Effector memory CD8-positive, alpha-beta T cell (primary cell): ENCODE data around the gene GVQW3.

ENCODE experiments used
- ATAC-seq: fragments of 150-1000 bp; cut with Tn5 transposase; replicated peaks from 2 replicates; pipeline ENCODE4 v1.10.0; 2021; ENCODE audit warnings: mild to moderate bottlenecking, moderate library complexity
- DNase-seq, 3 experiments: peaks; one replicate each; pipeline ENCODE4 v3.0.0; 2021
- H3K27ac Mint-ChIP-seq, 2 donors: one replicate each; pipeline ENCODE4 v1.8.0; 2022; ENCODE audit warnings: mild to moderate bottlenecking in 2 of 2, mixed read lengths in 2 of 2, moderate library complexity in 2 of 2
- H3K27me3 Mint-ChIP-seq, 2 donors: one replicate each; pipeline ENCODE4 v1.8.0; 2022; ENCODE audit warnings: mixed read lengths in 2 of 2
- H3K36me3 Mint-ChIP-seq: one replicate; pipeline ENCODE4 v1.8.0; 2022; ENCODE audit warnings: mild to moderate bottlenecking, moderate library complexity, mixed read lengths; ENCODE audit not compliant: insufficient read depth
- H3K4me1 Mint-ChIP-seq, 2 donors: one replicate each; pipeline ENCODE4 v1.8.0; 2022; ENCODE audit warnings: low read depth in 2 of 2, mixed read lengths in 2 of 2
- H3K4me3 Mint-ChIP-seq, 2 donors: one replicate each; pipeline ENCODE4 v1.8.0; 2022; ENCODE audit warnings: mild to moderate bottlenecking in 2 of 2, mixed read lengths in 2 of 2, moderate library complexity in 2 of 2
- H3K9me3 Mint-ChIP-seq, 2 donors: one replicate each; pipeline ENCODE4 v1.8.0; 2022; ENCODE audit warnings: mixed read lengths in 2 of 2

GVQW3 gene

GRCh38 chr11:76365038-76365679 is 16.0 kb upstream of the GVQW3 start:
- DNase-seq (no peak), ATAC-seq (no peak)
- Mint-ChIP-seq H3K36me3 (peaks cover 26% of the 10 kb centered on the region), H3K27ac (peak overlapping the region in 1 of 2 donors; percentile 91), H3K4me3 (no peak overlapping the region), H3K27me3 (no peaks in the 10 kb centered on the region), H3K4me1 (peaks cover 27 to 50% of the 10 kb centered on the region in 2 donors), H3K9me3 (no peaks in the 10 kb centered on the region)

DNA sequence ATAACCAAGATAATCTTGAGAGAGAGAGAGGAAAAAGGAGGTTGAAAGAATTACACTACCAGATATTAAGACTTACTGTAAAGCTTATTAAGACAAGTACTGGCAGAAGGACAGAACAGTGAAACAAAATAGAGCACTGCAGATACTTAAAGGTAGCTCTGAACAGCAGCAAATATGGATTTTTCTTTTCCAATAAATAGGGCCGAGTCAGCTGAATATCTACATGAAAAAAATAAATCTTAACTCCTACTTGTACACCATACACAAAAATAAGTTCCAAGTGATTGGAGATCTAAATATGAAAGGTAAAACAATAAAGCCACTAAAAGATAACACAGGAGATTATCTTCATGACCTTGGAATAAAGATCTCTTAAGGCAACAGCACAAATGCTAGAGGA is 12.6 kb upstream of the GVQW3 start:
- DNase-seq (no peak), ATAC-seq (no peak)
- H3K4me1 Mint-ChIP-seq: peaks cover 34 to 50% of the 10 kb centered on the region in 2 donors
- H3K27me3 Mint-ChIP-seq: no peaks in the 10 kb centered on the region
- no peak overlapping the region for H3K4me3 Mint-ChIP-seq
- H3K27ac Mint-ChIP-seq: peak overlapping the region in 1 of 2 donors; percentile 52
- no peaks in the 10 kb centered on the region for H3K9me3 Mint-ChIP-seq
- peaks cover 23% of the 10 kb centered on the region for H3K36me3 Mint-ChIP-seq

DNA sequence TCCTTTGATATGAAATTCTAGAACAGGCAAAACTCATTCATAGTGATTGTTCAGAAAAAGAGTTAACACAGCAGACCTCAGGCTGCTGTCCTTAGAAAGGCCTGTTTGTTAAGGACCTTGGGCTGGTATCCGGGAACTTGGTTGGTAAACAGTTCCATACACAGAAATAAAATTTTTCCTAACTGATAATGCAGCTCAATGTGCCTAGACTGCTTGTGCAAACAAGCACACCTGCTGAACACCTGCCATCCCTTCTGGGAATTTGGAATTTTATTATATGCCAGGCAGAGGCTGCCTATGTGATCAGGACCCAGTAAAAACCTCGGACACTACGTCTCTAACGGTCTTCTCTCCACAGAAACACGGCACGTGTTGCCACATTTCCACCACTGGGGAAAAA is 11.7 kb upstream of the GVQW3 start:
- H3K4me1 Mint-ChIP-seq: peaks cover 34 to 53% of the 10 kb centered on the region in 2 donors
- H3K4me3 Mint-ChIP-seq: no peak overlapping the region
- peak overlapping the region in 1 of 2 donors; percentile 52 for H3K27ac Mint-ChIP-seq
- DNase-seq (no peak), ATAC-seq (no peak)
- H3K27me3 Mint-ChIP-seq: no peaks in the 10 kb centered on the region
- H3K9me3 Mint-ChIP-seq: no peaks in the 10 kb centered on the region
- H3K36me3 Mint-ChIP-seq: peaks cover 20% of the 10 kb centered on the region

GRCh38 chr11:76371170-76371569 is 10.0 kb upstream of the GVQW3 start:
- peak overlapping the region in 1 of 2 donors; percentile 27 for H3K4me3 Mint-ChIP-seq
- no peaks in the 10 kb centered on the region for H3K27me3 Mint-ChIP-seq
- peak overlapping the region in 1 of 2 donors; percentile 16 for H3K27ac Mint-ChIP-seq
- no peak for DNase-seq
- no peak for ATAC-seq
- H3K9me3 Mint-ChIP-seq: no peaks in the 10 kb centered on the region
- H3K36me3 Mint-ChIP-seq: peaks cover 5% of the 10 kb centered on the region
- H3K4me1 Mint-ChIP-seq: peaks cover 31 to 56% of the 10 kb centered on the region in 2 donors

DNA sequence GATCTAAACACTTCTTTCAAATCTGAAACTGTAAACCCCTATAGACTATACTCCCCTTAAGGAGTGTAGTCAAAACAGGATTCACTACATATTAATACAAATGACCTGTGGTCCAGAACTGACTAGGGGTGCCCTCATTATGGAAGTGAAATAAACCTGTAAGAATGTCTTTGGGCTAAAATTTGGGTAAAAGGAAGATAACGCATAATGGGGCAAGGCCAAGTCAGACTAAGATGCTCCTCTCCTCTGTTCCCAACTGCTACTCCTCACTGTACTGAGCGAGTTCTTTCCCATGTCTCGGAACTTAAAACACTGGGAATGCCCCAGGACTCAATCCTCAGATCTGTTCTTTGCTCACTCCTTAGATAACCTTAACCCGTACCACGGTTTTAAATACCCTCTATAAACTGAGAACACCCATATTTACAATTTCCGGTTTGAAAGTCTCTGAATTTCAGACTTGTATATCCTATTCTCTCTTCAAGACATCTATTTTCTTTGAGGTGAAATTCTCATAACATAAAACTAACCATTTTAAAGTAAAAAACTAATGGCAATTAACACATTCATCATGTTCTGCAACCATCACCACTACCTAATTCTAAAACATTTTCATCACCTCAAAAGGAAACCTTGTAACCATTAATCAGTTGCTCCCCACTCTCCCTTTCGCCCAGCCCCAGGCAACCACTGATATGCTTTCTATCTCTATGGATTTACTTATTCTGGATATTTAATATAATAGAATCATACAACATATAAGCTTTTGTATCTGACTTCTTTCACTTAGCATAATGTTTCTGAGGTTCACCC is 4.2 kb upstream of the GVQW3 start:
- peaks cover 14% of the 10 kb centered on the region for H3K36me3 Mint-ChIP-seq
- no peaks in the 10 kb centered on the region for H3K27me3 Mint-ChIP-seq
- H3K9me3 Mint-ChIP-seq: no peaks in the 10 kb centered on the region
- H3K4me1 Mint-ChIP-seq: peaks cover 44 to 62% of the 10 kb centered on the region in 2 donors
- peak overlapping the region; percentile 55 to 66 for H3K27ac Mint-ChIP-seq
- ATAC-seq: no peak
- peak overlapping the region; percentile 26 to 70 for H3K4me3 Mint-ChIP-seq
- DNase-seq: no peak

DNA sequence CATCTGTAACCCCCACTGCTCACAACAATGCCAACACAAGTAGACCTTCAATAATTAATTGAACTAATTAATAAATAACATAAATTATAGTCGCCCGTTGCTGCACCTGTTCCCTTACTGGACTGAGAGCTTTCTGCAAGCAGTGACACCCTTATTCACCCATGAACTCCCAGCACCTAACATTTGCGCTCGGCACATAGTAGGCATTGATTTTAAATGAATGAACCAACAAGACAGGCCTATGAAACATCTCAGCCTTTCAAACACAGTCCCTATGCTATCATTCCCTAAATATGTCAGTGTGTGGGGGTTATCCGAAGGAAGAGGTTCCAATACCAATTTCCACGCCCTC is 1.3 kb upstream of the GVQW3 start:
- ATAC-seq (no peak), DNase-seq (no peak)
- peak overlapping the region; percentile 89 to 96 for H3K4me3 Mint-ChIP-seq
- H3K9me3 Mint-ChIP-seq: no peaks in the 10 kb centered on the region
- no peaks in the 10 kb centered on the region for H3K27me3 Mint-ChIP-seq
- peaks cover 14% of the 10 kb centered on the region for H3K36me3 Mint-ChIP-seq
- H3K27ac Mint-ChIP-seq: peak overlapping the region; percentile 89 to 95
- peaks cover 52 to 64% of the 10 kb centered on the region in 2 donors for H3K4me1 Mint-ChIP-seq

GRCh38 chr11:76380159-76380976 is 755 bp upstream of the GVQW3 start:
- peak; percentile 41 for ATAC-seq
- H3K27ac Mint-ChIP-seq: peak overlapping the region; percentile 89 to 95
- H3K9me3 Mint-ChIP-seq: no peaks in the 10 kb centered on the region

DNA sequence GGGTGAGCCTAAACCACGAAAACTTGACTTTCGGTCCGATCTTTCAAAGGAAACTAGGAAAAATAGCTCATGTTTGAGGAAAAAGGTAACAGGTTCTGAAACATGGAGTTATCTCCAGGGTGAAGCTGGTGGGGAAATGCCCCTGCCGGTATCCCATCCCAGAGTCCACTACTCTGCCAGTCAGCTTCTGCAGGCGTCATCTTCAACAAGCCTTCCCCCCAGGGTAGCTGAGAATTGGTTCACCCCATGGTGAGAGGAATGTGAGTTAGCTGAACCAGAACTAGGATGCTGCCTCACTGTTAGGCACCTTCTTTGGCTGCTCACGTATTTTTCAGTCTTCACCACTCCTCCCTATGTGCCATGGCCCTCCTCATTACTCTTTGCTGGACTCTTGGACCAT is 1.1 kb downstream of the GVQW3 start:
- H3K27me3 Mint-ChIP-seq: no peaks in the 10 kb centered on the region
- H3K4me1 Mint-ChIP-seq: peaks cover 45 to 49% of the 10 kb centered on the region in 2 donors
- no peaks in the 10 kb centered on the region for H3K9me3 Mint-ChIP-seq
- ATAC-seq (no peak), DNase-seq (no peak)
- peaks cover 14% of the 10 kb centered on the region for H3K36me3 Mint-ChIP-seq
- H3K27ac Mint-ChIP-seq: peak overlapping the region in 1 of 2 donors; percentile 72
- H3K4me3 Mint-ChIP-seq: peak overlapping the region; percentile 94 to 96

More at GRCh38 chr11:76380159-76380976, 755 bp upstream of the GVQW3 start:
- peaks cover 52 to 61% of the 10 kb centered on the region in 2 donors for H3K4me1 Mint-ChIP-seq
- peaks cover 14% of the 10 kb centered on the region for H3K36me3 Mint-ChIP-seq
- H3K4me3 Mint-ChIP-seq: peak overlapping the region; percentile 94 to 96
- DNase-seq: peak; percentile 46 to 60 (median 46)
- H3K27me3 Mint-ChIP-seq: no peaks in the 10 kb centered on the region

GRCh38 chr11:76385903-76386302 is 4.8 kb downstream of the GVQW3 start:
- DNase-seq: no peak
- H3K9me3 Mint-ChIP-seq: no peaks in the 10 kb centered on the region
- no peak for ATAC-seq
- H3K27me3 Mint-ChIP-seq: no peaks in the 10 kb centered on the region
- H3K27ac Mint-ChIP-seq: no peak overlapping the region
- no peak overlapping the region for H3K4me3 Mint-ChIP-seq
- peaks cover 6% of the 10 kb centered on the region for H3K36me3 Mint-ChIP-seq
- peaks cover 19 to 23% of the 10 kb centered on the region in 2 donors for H3K4me1 Mint-ChIP-seq

- DNase-seq (no peak), ATAC-seq (no peak)
- no peaks in the 10 kb centered on the region for H3K27me3 Mint-ChIP-seq
- peaks cover 0 to 7% of the 10 kb centered on the region in 2 donors for H3K4me1 Mint-ChIP-seq
- H3K36me3 Mint-ChIP-seq: no peaks in the 10 kb centered on the region
- no peak overlapping the region for H3K27ac Mint-ChIP-seq
- H3K4me3 Mint-ChIP-seq: no peak overlapping the region
- no peaks in the 10 kb centered on the region for H3K9me3 Mint-ChIP-seq
These were observed 7.3 kb downstream of the GVQW3 start for GRCh38 chr11:76388408-76388807.

DNA sequence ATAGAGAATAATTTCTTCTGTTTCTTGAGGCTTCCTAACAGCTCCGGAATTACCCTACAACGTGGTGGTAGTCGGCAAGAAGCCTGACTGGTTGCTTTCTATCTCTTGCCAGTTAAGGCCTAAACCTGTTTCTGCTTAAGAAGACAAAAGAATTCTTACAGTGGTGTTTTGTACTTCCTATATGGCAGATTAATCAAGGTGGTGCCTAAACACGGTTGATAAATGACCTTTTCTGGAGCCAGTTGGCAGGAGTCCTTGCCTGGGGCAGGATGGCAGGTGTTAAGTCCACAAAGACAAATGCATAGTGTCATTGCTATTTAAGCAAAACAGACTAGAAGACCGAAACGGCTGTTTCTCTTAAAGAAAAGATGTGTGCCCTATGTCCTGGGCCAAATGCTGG is 9.9 kb downstream of the GVQW3 start:
- no peak overlapping the region for H3K27ac Mint-ChIP-seq
- no peaks in the 10 kb centered on the region for H3K9me3 Mint-ChIP-seq
- H3K36me3 Mint-ChIP-seq: no peaks in the 10 kb centered on the region
- peaks cover 0 to 2% of the 10 kb centered on the region in 2 donors for H3K4me1 Mint-ChIP-seq
- no peaks in the 10 kb centered on the region for H3K27me3 Mint-ChIP-seq
- H3K4me3 Mint-ChIP-seq: no peak overlapping the region
- no peak for DNase-seq
- no peak for ATAC-seq

DNA sequence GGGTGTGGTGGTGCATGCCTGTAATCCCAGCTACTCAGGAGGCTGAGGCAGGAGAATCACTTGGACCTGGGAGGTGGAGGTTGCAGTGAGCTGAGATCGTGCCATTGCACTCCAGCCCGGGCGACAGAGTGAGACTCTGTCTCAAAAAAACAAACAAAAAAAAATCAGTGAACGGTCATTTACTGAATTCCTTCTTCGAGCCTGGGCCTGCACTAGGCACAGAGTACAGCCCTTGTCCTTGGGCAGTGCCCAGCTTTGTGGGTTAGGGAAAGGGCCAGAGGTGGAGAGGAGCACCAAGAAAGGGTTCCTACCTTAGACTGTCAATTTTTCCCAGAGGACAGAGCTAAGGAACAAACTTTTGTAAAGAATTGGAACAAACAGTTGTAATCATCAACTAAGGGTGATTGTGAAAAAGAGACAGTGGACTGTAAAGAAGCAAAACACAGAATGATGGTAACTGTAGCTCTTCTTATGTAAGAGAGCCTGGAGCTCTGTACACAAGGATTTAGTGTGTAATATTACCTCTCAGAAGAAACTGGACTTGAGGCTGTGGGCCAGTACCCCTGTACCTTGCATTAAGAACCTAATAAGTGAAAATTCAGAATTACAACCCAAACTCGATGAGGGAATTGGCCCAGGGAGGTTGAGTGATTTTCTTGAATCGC is 10.8 kb downstream of the GVQW3 start:
- Mint-ChIP-seq H3K9me3 (no peaks in the 10 kb centered on the region), H3K4me1 (peaks cover 0 to 2% of the 10 kb centered on the region in 2 donors), H3K4me3 (no peak overlapping the region), H3K36me3 (no peaks in the 10 kb centered on the region), H3K27ac (no peak overlapping the region), H3K27me3 (no peaks in the 10 kb centered on the region)
- no peak for DNase-seq
- ATAC-seq: no peak

DNA sequence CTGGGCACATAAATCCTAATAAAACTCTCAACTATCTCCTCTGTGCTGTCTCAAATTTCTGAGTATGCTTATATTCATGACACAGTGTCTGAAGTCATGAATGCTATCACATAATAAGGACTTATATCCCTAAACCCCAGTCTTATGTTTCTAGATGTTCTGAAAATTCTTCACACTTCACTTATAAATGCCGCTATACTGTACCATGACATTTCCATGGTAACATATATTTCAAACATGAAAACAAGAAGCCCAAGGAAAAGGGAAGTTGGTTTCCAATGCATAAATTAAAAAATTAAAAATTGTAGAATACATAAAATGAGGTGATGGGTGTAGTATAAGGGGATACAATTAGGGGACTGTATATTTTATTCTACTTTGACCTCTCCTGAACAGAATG is 11.7 kb downstream of the GVQW3 start:
- ATAC-seq (no peak), DNase-seq (no peak)
- Mint-ChIP-seq H3K4me1 (peaks cover 0 to 2% of the 10 kb centered on the region in 2 donors), H3K36me3 (no peaks in the 10 kb centered on the region), H3K9me3 (no peaks in the 10 kb centered on the region), H3K4me3 (no peak overlapping the region), H3K27me3 (no peaks in the 10 kb centered on the region), H3K27ac (no peak overlapping the region)
